Mesendoderm (in vitro differentiated cells): ENCODE measurements around the gene WNT7A.

ENCODE experiments used
- DNase-seq: peaks from one replicate; pipeline ENCODE4 v3.0.0; 2013
- H2AK5ac ChIP-seq: 2 replicates; pipeline ENCODE4 v1.6.1; 2013; ENCODE audit warnings: low read length, inconsistent platforms
- H2BK120ac ChIP-seq: 2 replicates; pipeline ENCODE4 v1.6.1; 2013; ENCODE audit warnings: low read depth, mild to moderate bottlenecking, low read length, moderate library complexity, mixed read lengths
- H2BK15ac ChIP-seq: replicated peaks from 2 replicates; pipeline ENCODE4 v1.6.1; 2013; ENCODE audit warnings: low read depth, mild to moderate bottlenecking, moderate library complexity
- H2BK5ac ChIP-seq: 2 replicates; pipeline ENCODE4 v1.6.1; 2013; ENCODE audit warnings: low read length, inconsistent platforms
- H3K18ac ChIP-seq: 2 replicates; pipeline ENCODE4 v1.6.1; 2013; ENCODE audit warnings: mild to moderate bottlenecking, low read length, mixed read lengths
- H3K23ac ChIP-seq: one replicate; pipeline ENCODE4 v1.6.1; 2013; ENCODE audit warnings: low read length
- H3K27ac ChIP-seq: 2 replicates; pipeline ENCODE4 v1.5.1; 2013; ENCODE audit warnings: low read depth, mild to moderate bottlenecking, inconsistent platforms, low read length, moderate library complexity
- H3K27me3 ChIP-seq: 2 replicates; pipeline ENCODE4 v1.6.1; 2013; ENCODE audit warnings: low read length, control low read depth, mild to moderate bottlenecking, inconsistent platforms; ENCODE audit not compliant: insufficient read depth, poor library complexity
- H3K36me3 ChIP-seq: 2 replicates; pipeline ENCODE4 v1.6.1; 2013; ENCODE audit warnings: low read length, inconsistent platforms; ENCODE audit not compliant: control insufficient read depth, insufficient read depth
- H3K4ac ChIP-seq: one replicate; pipeline ENCODE4 v1.6.1; 2013; ENCODE audit warnings: low read depth, mild to moderate bottlenecking, low read length, moderate library complexity
- H3K4me1 ChIP-seq: 2 replicates; pipeline ENCODE4 v1.6.1; 2013; ENCODE audit warnings: low read depth, low read length, inconsistent platforms; ENCODE audit not compliant: control insufficient read depth
- H3K4me2 ChIP-seq: 2 replicates; pipeline ENCODE4 v1.6.1; 2013; ENCODE audit warnings: low read length
- H3K4me3 ChIP-seq: 2 replicates; pipeline ENCODE4 v1.5.1; 2013; ENCODE audit warnings: mild to moderate bottlenecking, low read length
- H3K56ac ChIP-seq: one replicate; pipeline ENCODE4 v1.6.1; 2013; ENCODE audit warnings: low read length
- H3K79me1 ChIP-seq: 2 replicates; pipeline ENCODE4 v1.6.1; 2013; ENCODE audit warnings: low read length, inconsistent platforms
- H3K79me2 ChIP-seq: 2 replicates; pipeline ENCODE4 v1.6.1; 2013; ENCODE audit warnings: mild to moderate bottlenecking, low read length; ENCODE audit not compliant: control insufficient read depth, insufficient read depth
- H3K9ac ChIP-seq: 2 replicates; pipeline ENCODE4 v1.6.1; 2013; ENCODE audit warnings: low read length, inconsistent platforms
- H4K5ac ChIP-seq: one replicate; pipeline ENCODE4 v1.6.1; 2013; ENCODE audit warnings: low read length
- H4K8ac ChIP-seq: one replicate; pipeline ENCODE4 v1.6.1; 2013; ENCODE audit warnings: low read depth, mild to moderate bottlenecking, control low read depth, low read length, moderate library complexity
- WGBS: extraction: QIAGEN DNeasy Blood & Tissue Kit; methylation state at CpG from one replicate; pipeline ENCODE4 v1.1.7; 2013; ENCODE audit warnings: low lambda C conversion rate, missing lambda C conversion rate; ENCODE audit not compliant: insufficient coverage; ENCODE audit errors: extremely low coverage; 5-methylcytosine and 5-hydroxymethylcytosine counted together

The WNT7A gene

DNA sequence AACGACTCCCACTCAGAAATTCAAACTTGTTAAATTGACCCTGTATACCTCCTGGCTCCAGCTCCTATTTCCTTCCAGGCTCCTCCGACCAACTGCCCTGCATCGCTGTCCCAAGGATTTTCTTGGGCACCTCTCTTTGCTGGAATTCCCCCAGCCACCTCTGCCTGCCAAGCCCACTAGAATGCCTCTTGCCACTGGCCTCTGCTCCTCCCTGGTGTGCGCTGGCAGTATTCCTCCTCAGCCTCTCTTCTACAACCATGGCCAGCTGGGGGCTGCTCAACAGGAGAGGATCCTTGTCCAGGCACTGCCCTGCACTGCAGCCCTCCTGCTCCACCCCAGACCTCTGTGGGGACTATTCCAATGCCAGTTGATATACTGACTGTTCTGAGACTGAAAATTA is 7.4 kb downstream of the WNT7A start:
- WGBS = no CpG with 5 or more reads among the region's 4 CpGs
- no peaks in the 10 kb centered on the region for H3K36me3 ChIP-seq
- no peak overlapping the region for H2BK15ac ChIP-seq
- H3K4ac ChIP-seq = no peak overlapping the region
- H3K23ac ChIP-seq = no peak overlapping the region
- H3K27ac ChIP-seq = no peak overlapping the region
- H2BK5ac ChIP-seq = no peak overlapping the region
- no peak overlapping the region for H4K5ac ChIP-seq
- H3K4me1 ChIP-seq = no peaks in the 10 kb centered on the region
- no peak overlapping the region for H3K9ac ChIP-seq
- H3K4me3 ChIP-seq = no peak overlapping the region
- no peak overlapping the region for H3K18ac ChIP-seq
- no peaks in the 10 kb centered on the region for H3K79me2 ChIP-seq
- H3K79me1 ChIP-seq = no peaks in the 10 kb centered on the region
- H3K27me3 ChIP-seq = peaks cover 15% of the 10 kb centered on the region
- H2BK120ac ChIP-seq = no peak overlapping the region
- H2AK5ac ChIP-seq = no peak overlapping the region
- H3K56ac ChIP-seq = no peak overlapping the region
- H4K8ac ChIP-seq = no peak overlapping the region
- H3K4me2 ChIP-seq = no peak overlapping the region
- DNase-seq = no peak

DNA sequence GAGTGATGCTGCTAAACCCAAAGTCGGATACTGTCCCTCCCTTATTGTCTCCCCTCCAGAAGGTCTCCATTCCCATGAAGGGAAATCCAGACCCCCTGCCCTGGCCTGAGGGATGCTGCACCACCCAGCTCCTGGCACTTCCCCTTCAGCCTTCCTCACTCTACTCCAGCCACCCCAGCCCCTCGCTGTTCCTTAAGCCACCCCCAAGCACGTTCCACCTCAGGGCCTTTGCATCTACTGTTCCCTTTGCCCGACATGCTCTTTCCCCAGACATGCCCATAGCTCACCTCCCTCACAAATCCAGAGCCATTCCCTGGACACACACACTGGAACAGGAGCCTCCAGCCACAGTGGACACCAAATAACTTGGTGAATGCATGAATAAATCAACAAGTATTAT is 8.1 kb downstream of the WNT7A start:
- Histone ChIP-seq H3K4me3 (no peak overlapping the region), H3K9ac (no peak overlapping the region), H4K8ac (no peak overlapping the region), H3K4ac (no peak overlapping the region), H2BK5ac (no peak overlapping the region), H2BK15ac (no peak overlapping the region), H3K4me1 (no peaks in the 10 kb centered on the region), H3K18ac (no peak overlapping the region), H3K36me3 (no peaks in the 10 kb centered on the region), H3K27ac (no peak overlapping the region), H3K27me3 (peaks cover 10% of the 10 kb centered on the region), H3K79me2 (no peaks in the 10 kb centered on the region), H2BK120ac (no peak overlapping the region), H3K4me2 (no peak overlapping the region), H4K5ac (no peak overlapping the region), H3K23ac (no peak overlapping the region), H2AK5ac (no peak overlapping the region), H3K79me1 (no peaks in the 10 kb centered on the region), H3K56ac (no peak overlapping the region)
- DNase-seq = no peak
- no CpG with 5 or more reads among the region's 4 CpGs for WGBS

DNA sequence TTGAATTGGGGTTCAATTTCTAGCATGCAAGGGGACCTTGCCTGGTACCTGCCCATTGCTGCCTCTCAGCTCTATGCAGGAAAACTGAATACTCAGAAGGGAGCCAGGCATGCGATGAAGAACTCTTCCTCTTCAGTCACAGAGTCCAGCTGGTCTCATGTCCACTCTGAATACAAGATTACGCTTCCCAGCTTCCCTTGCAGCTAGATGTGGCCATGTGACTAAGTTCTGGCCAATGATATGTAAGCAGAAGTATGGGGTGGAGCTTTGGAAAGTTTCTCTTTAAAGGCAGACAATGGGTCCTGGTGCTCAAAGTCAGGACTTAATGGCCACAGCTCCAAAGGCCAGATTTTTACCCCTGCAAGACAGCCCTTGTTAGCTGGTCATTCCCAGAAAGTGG is 9.0 kb downstream of the WNT7A start:
- no peak overlapping the region for H3K56ac ChIP-seq
- no peak for DNase-seq
- no peak overlapping the region for H3K4ac ChIP-seq
- H3K36me3 ChIP-seq = no peaks in the 10 kb centered on the region
- H3K27me3 ChIP-seq = peaks cover 2% of the 10 kb centered on the region
- no peak overlapping the region for H3K9ac ChIP-seq
- H3K27ac ChIP-seq = no peak overlapping the region
- no peak overlapping the region for H3K23ac ChIP-seq
- no peak overlapping the region for H4K8ac ChIP-seq
- no peak overlapping the region for H2BK15ac ChIP-seq
- H4K5ac ChIP-seq = no peak overlapping the region
- H3K4me1 ChIP-seq = no peaks in the 10 kb centered on the region
- no peak overlapping the region for H2BK5ac ChIP-seq
- no peak overlapping the region for H3K4me3 ChIP-seq
- H3K79me2 ChIP-seq = no peaks in the 10 kb centered on the region
- H2BK120ac ChIP-seq = no peak overlapping the region
- no peak overlapping the region for H3K4me2 ChIP-seq
- H3K18ac ChIP-seq = no peak overlapping the region
- no CpG with 5 or more reads among the region's 2 CpGs for WGBS
- H3K79me1 ChIP-seq = no peaks in the 10 kb centered on the region
- H2AK5ac ChIP-seq = no peak overlapping the region

GRCh38 chr3:13869761-13870343 is 10.0 kb downstream of the WNT7A start:
- no peak overlapping the region for H3K4ac ChIP-seq
- no peak overlapping the region for H3K18ac ChIP-seq
- H2BK15ac ChIP-seq = no peak overlapping the region
- H3K36me3 ChIP-seq = no peaks in the 10 kb centered on the region
- H2BK5ac ChIP-seq = no peak overlapping the region
- no peak overlapping the region for H3K27ac ChIP-seq
- WGBS = no CpG with 5 or more reads among the region's 4 CpGs
- no peak overlapping the region for H3K4me3 ChIP-seq
- no peaks in the 10 kb centered on the region for H3K79me1 ChIP-seq
- H3K4me2 ChIP-seq = no peak overlapping the region
- H4K8ac ChIP-seq = no peak overlapping the region
- H2AK5ac ChIP-seq = no peak overlapping the region
- no peak overlapping the region for H2BK120ac ChIP-seq
- no peak overlapping the region for H3K23ac ChIP-seq
- no peaks in the 10 kb centered on the region for H3K79me2 ChIP-seq
- H3K27me3 ChIP-seq = no peaks in the 10 kb centered on the region
- no peak overlapping the region for H4K5ac ChIP-seq
- no peak for DNase-seq
- H3K56ac ChIP-seq = no peak overlapping the region
- no peaks in the 10 kb centered on the region for H3K4me1 ChIP-seq
- H3K9ac ChIP-seq = no peak overlapping the region

- no peak overlapping the region for H2BK5ac ChIP-seq
- H3K9ac ChIP-seq = no peak overlapping the region
- no peak for DNase-seq
- H2BK15ac ChIP-seq = no peak overlapping the region
- no peak overlapping the region for H4K8ac ChIP-seq
- no peak overlapping the region for H3K4ac ChIP-seq
- H3K79me1 ChIP-seq = no peaks in the 10 kb centered on the region
- H2BK120ac ChIP-seq = no peak overlapping the region
- H3K36me3 ChIP-seq = no peaks in the 10 kb centered on the region
- H3K56ac ChIP-seq = no peak overlapping the region
- H3K4me3 ChIP-seq = no peak overlapping the region
- no peak overlapping the region for H3K23ac ChIP-seq
- H3K79me2 ChIP-seq = no peaks in the 10 kb centered on the region
- no peak overlapping the region for H2AK5ac ChIP-seq
- no peak overlapping the region for H3K4me2 ChIP-seq
- H3K27ac ChIP-seq = no peak overlapping the region
- no peak overlapping the region for H3K18ac ChIP-seq
- H3K4me1 ChIP-seq = no peaks in the 10 kb centered on the region
- no peak overlapping the region for H4K5ac ChIP-seq
- WGBS = no CpG with 5 or more reads among the region's 2 CpGs
- H3K27me3 ChIP-seq = no peaks in the 10 kb centered on the region
These were observed 10.8 kb downstream of the WNT7A start for GRCh38 chr3:13868844-13869724.
